Keratinocyte (primary cell): ENCODE results near the gene AIDA. TPM values are rescaled to one million over a fixed set of nuclear protein-coding genes. Genes with fewer than 3 reads are reported as not detected.
"Not testable (repeated sequence)": the region's sequence is repeated elsewhere in the genome, so short reads cannot be mapped to it uniquely, and the experiment has no call there.

ENCODE experiments used
- DNase-seq: peaks from one replicate; pipeline ENCODE4 v3.0.0-alpha.2; 2011; ENCODE audit warnings: low read depth, missing footprints, low spot score
- FAIRE-seq: peaks from 2 replicates; lab custom pipeline; 2011; peaks lifted over from hg19 to GRCh38; lab: Jason Lieb, UNC
- H2AFZ ChIP-seq: 2 replicates; pipeline ENCODE4 v1.6.0; 2012; ENCODE audit warnings: low read length, control low read depth, inconsistent platforms; ENCODE audit not compliant: control insufficient read depth
- H3K27ac ChIP-seq: 2 replicates; pipeline ENCODE4 v1.5.1; 2011; ENCODE audit warnings: low read length; ENCODE audit not compliant: control insufficient read depth, insufficient read depth
- H3K27me3 ChIP-seq: 3 replicates; pipeline ENCODE4 v1.6.0; 2011; ENCODE audit warnings: low read length; ENCODE audit not compliant: control insufficient read depth, insufficient read depth; ENCODE audit errors: extremely low read depth
- H3K36me3 ChIP-seq, 2 experiments: 2 replicates in 1 of 2; 3 replicates in 1 of 2; pipeline ENCODE4 v1.5.1; 2011; ENCODE audit warnings: low read length in 2 of 2, mild to moderate bottlenecking in 1 of 2; ENCODE audit not compliant: control insufficient read depth in 2 of 2, insufficient read depth in 2 of 2; ENCODE audit errors: extremely low read depth in 1 of 2
- H3K4me1 ChIP-seq: 3 replicates; pipeline ENCODE4 v1.5.1; 2011; ENCODE audit warnings: low read length; ENCODE audit not compliant: control insufficient read depth, insufficient read depth; ENCODE audit errors: extremely low read depth
- H3K4me2 ChIP-seq: 3 replicates; pipeline ENCODE4 v1.6.0; 2011; ENCODE audit warnings: low read depth, low read length; ENCODE audit not compliant: control insufficient read depth, insufficient read depth; ENCODE audit errors: extremely low read depth
- H3K4me3 ChIP-seq, 3 experiments: fragments of 200-600 bp in 1 of 3; sonication (generic) in 1 of 3; 2 replicates in 2 of 3; 3 replicates in 1 of 3; pipeline ENCODE4 v1.5.1; 2011 to 2016; ENCODE audit warnings: low read length in 3 of 3, mild to moderate bottlenecking in 3 of 3, control low read depth in 2 of 3, inconsistent platforms in 1 of 3, low read depth in 1 of 3, mixed read lengths in 1 of 3, mixed run types in 1 of 3, moderate library complexity in 1 of 3; ENCODE audit not compliant: control insufficient read depth in 2 of 3, insufficient read depth in 2 of 3; ENCODE audit errors: extremely low read depth in 1 of 3
- H3K79me2 ChIP-seq: 2 replicates; pipeline ENCODE4 v1.6.0; 2012; ENCODE audit warnings: low read length; ENCODE audit not compliant: control insufficient read depth, insufficient read depth
- H3K9ac ChIP-seq: 3 replicates; pipeline ENCODE4 v1.6.0; 2011; ENCODE audit warnings: low read length; ENCODE audit not compliant: control insufficient read depth, insufficient read depth; ENCODE audit errors: extremely low read depth
- H3K9me1 ChIP-seq: 3 replicates; pipeline ENCODE4 v1.6.0; 2011; ENCODE audit warnings: low read length; ENCODE audit not compliant: control insufficient read depth, insufficient read depth; ENCODE audit errors: extremely low read depth
- H3K9me3 ChIP-seq: 2 replicates; pipeline ENCODE4 v1.5.1; 2012; ENCODE audit warnings: low read depth, low read length; ENCODE audit not compliant: control insufficient read depth
- H4K20me1 ChIP-seq: 3 replicates; pipeline ENCODE4 v1.6.0; 2011; ENCODE audit warnings: low read length; ENCODE audit not compliant: control insufficient read depth, insufficient read depth; ENCODE audit errors: extremely low read depth
- EZH2 ChIP-seq: IDR thresholded peaks from one replicate; pipeline ENCODE4 v1.6.1; 2012; ENCODE audit warnings: inconsistent platforms, mild to moderate bottlenecking, low read length, moderate library complexity
- dilution Hi-C: fragments of 300-500 bp; cut with MboI; formaldehyde crosslinking; loops from one replicate; pipeline ENCODE4 v1.7.0; 2020; ENCODE audit warnings: low sequenced_read_pairs; ENCODE audit not compliant: extremely low pct_ligation_motif_present
- polyA plus RNA-seq, 5 experiments: library from polyadenylated mRNA; depleted of rRNA in 3 of 5; stranded (reverse) in 3 of 5; stranded (forward) in 1 of 5; unstranded in 1 of 5; fragments of >200 nt; gene quantifications; 1 replicate in 1 of 5; 2 replicates in 3 of 5; 3 replicates in 1 of 5; pipeline versions ENCODE4 v1.2.1 to v1.2.3, GENCODE V29; 2011 to 2012; ENCODE audit warnings: missing spikeins in 2 of 5, low read depth in 1 of 5, low replicate concordance in 1 of 5
- TF ChIP-seq, protein P1 (sequence below), 3 experiments: IDR thresholded peaks in 1 of 3; conservative IDR thresholded peaks in 1 of 3; optimal IDR thresholded peaks in 1 of 3; 2 replicates in 2 of 3; 3 replicates in 1 of 3; pipeline versions ENCODE3 to v1.5.1; 2011; ENCODE audit warnings: low read length in 3 of 3, mild to moderate bottlenecking in 3 of 3, moderate library complexity in 2 of 3, control low read depth in 1 of 3, inconsistent platforms in 1 of 3; ENCODE audit not compliant: insufficient read depth in 2 of 3; ENCODE audit errors: extremely low read depth in 1 of 3

The AIDA gene
- polyA plus RNA-seq, 1 donor (not counting 4 experiments of a cell fraction or from before 2014, with no cell fraction given), result 86.8 TPM

DNA sequence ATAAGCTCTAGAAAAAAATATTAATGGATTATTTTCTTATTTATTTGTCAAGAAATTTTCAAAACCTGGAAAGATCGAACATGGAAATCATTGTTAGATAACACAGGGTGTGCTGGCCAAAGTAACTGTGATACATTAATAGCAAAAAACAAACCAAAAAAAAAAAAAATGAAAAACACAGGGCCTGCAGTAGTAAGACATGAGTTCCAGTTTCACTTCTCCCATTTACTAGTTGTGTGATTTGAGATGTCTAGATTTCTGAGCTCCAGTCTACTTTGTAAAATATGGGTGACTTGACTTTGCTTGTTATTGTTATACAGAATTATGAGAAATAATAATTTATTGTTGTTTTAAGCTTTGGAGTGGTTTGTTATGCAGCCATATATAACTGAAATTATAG lies 38.4 kb upstream of the AIDA start:
- H3K9ac ChIP-seq, result no peak overlapping the region

DNA sequence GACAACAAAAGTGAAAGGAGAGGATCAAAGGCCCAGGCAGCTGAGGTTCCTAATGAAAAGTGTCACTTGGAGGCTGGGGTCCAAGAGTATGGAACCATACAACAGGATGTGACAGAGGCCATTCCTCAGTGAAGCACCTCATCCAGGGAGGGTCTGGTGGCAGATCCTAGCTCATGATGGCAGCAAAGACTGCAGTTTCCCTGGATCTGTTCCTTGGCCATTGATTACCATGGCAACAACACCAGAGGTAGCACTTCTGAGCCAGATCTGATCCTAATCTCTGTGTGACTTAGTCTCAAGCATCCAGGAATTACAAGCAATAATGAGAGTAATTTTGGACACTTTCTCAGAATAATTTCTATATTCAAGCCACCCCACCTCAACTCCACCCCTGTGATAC lies 37.6 kb upstream of the AIDA start:
- TF ChIP-seq, protein P1, sequence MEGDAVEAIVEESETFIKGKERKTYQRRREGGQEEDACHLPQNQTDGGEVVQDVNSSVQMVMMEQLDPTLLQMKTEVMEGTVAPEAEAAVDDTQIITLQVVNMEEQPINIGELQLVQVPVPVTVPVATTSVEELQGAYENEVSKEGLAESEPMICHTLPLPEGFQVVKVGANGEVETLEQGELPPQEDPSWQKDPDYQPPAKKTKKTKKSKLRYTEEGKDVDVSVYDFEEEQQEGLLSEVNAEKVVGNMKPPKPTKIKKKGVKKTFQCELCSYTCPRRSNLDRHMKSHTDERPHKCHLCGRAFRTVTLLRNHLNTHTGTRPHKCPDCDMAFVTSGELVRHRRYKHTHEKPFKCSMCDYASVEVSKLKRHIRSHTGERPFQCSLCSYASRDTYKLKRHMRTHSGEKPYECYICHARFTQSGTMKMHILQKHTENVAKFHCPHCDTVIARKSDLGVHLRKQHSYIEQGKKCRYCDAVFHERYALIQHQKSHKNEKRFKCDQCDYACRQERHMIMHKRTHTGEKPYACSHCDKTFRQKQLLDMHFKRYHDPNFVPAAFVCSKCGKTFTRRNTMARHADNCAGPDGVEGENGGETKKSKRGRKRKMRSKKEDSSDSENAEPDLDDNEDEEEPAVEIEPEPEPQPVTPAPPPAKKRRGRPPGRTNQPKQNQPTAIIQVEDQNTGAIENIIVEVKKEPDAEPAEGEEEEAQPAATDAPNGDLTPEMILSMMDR (optimal IDR thresholded peaks at IDR 0.05 in 1 of 3, IDR thresholded peaks at IDR 0.05 in 1 of 3, conservative IDR thresholded peaks at IDR 0.05 in 1 of 3; ENCODE audit: extremely low read depth in 1 of 3, insufficient read depth in 2 of 3, low read length in 3 of 3), result peak in 1 of 3 experiments; percentile 26
- TF ChIP-seq EZH2, result no peak
- Histone ChIP-seq H3K27me3 (no peaks in the 10 kb centered on the region), H3K27ac (no peak overlapping the region), H2AFZ (no peak overlapping the region), H3K4me3 (no peak overlapping the region), H3K36me3 (no peaks in the 10 kb centered on the region), H3K79me2 (no peaks in the 10 kb centered on the region), H3K4me2 (no peak overlapping the region), H3K9me3 (no peaks in the 10 kb centered on the region), H3K9ac (no peak overlapping the region), H3K4me1 (peaks cover 10% of the 10 kb centered on the region), H3K9me1 (no peaks in the 10 kb centered on the region), H4K20me1 (no peaks in the 10 kb centered on the region)
- FAIRE-seq (no peak), DNase-seq (no peak)
- dilution Hi-C loops, result no loop called here

More for the DNA sequence above, 38.4 kb upstream of the AIDA start:
- peaks cover 15% of the 10 kb centered on the region for H3K4me1 ChIP-seq
- dilution Hi-C loops, result no loop called here
- DNase-seq (no peak), FAIRE-seq (no peak)
- H3K79me2 ChIP-seq, result no peaks in the 10 kb centered on the region
- H2AFZ ChIP-seq, result no peak overlapping the region
- no peak overlapping the region for H3K27ac ChIP-seq
- no peak overlapping the region for H3K4me2 ChIP-seq
- no peaks in the 10 kb centered on the region for H3K36me3 ChIP-seq
- H3K27me3 ChIP-seq, result no peaks in the 10 kb centered on the region
- H3K9me3 ChIP-seq, result no peaks in the 10 kb centered on the region
- H3K4me3 ChIP-seq, result no peak overlapping the region
- no peaks in the 10 kb centered on the region for H3K9me1 ChIP-seq
- no peaks in the 10 kb centered on the region for H4K20me1 ChIP-seq
- TF ChIP-seq EZH2, result no peak
- TF ChIP-seq, protein P1 (optimal IDR thresholded peaks at IDR 0.05 in 1 of 3, IDR thresholded peaks at IDR 0.05 in 1 of 3, conservative IDR thresholded peaks at IDR 0.05 in 1 of 3; ENCODE audit: extremely low read depth in 1 of 3, insufficient read depth in 2 of 3, low read length in 3 of 3), result no peak

DNA sequence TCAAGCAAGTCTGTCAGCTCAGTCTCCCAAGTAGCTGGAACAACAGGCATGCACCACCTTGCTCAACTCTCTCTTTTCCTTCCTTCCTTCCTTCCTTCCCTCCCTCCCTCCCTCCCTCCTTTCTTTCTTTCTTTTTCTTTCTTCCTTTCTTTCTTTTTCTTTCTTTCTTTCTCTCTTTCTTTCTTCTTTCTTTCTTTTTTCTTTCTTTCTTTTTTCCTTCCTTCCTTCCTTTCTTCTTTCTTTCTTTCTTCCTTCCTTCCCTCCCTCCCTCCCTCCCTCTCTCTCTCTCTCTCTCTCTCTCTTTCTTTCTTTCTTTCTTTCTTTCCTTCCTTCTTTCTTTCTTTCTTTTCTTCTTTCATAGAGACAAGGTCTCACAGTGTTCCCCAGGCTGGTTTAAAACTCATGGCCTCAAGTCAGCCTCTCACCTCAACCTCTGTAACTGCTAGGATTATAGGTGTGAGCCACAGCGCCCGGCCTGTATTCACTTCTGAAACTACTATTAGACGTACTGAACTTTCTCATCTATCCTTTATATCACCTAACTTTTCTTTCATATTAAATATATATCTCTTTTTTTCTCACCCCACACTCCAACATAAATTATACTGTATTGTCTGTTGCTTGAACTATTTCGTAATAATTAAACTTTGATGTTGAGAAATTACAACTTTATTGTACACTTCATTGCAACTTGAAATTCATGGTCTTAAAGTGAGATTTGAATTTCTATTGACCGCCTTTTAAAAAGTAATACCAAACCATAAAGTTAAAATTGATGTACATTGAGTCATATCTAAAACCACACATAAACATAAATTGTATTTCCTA lies 29.6 kb upstream of the AIDA start:
- H3K27me3 ChIP-seq, H3K79me2 ChIP-seq, H3K27ac ChIP-seq, H3K4me3 ChIP-seq, H3K9me1 ChIP-seq, H3K9ac ChIP-seq, H2AFZ ChIP-seq, dilution Hi-C loops, H3K9me3 ChIP-seq, DNase-seq, H4K20me1 ChIP-seq, H3K36me3 ChIP-seq, H3K4me2 ChIP-seq, H3K4me1 ChIP-seq, FAIRE-seq: not testable (repeated sequence)
